CD4-positive, alpha-beta T cell (primary cell): ENCODE results near the gene GUCD1. TPM values are rescaled to one million over a fixed set of nuclear protein-coding genes. Genes with fewer than 3 reads are reported as not detected.

ENCODE experiments used
- ATAC-seq: fragments of 200-7000 bp; cut with Tn5 transposase; one replicate; pipeline ENCODE4 v1.10.0; 2022; ENCODE audit warnings: mild to moderate bottlenecking; ENCODE audit not compliant: poor library complexity
- CTCF ChIA-PET: fragments of 350-600 bp; sonication (Branson Sonifier 250); formaldehyde crosslinking; loops from one replicate; lab custom pipeline; 2021; ENCODE audit warnings: antibody characterized with exemption, inconsistent platforms; lab: Charles Lee
- POLR2A ChIA-PET: fragments of 350-600 bp; sonication (Branson Sonifier 250); formaldehyde crosslinking; loops from one replicate; lab custom pipeline; 2021; ENCODE audit warnings: antibody characterized with exemption, inconsistent platforms; lab: Charles Lee
- DNase-seq, 14 experiments: peaks; one replicate each; pipeline ENCODE4 v3.0.0-alpha.2; 2013 to 2020; ENCODE audit warnings: mixed read lengths in 2 of 14
- H3K27ac ChIP-seq, 2 donors: one replicate each; pipeline versions ENCODE4 v1.5.1 to v1.7.0; 2013; ENCODE audit warnings: low read length in 2 of 2, low read depth in 1 of 2, mild to moderate bottlenecking in 1 of 2
- H3K27me3 ChIP-seq, 2 experiments: 1 replicate in 1 of 2; 2 replicates in 1 of 2; pipeline versions ENCODE4 v1.6.1 to v1.7.0; 2013; ENCODE audit warnings: low read length in 2 of 2, control low read depth in 1 of 2, mild to moderate bottlenecking in 1 of 2, moderate library complexity in 1 of 2; ENCODE audit not compliant: insufficient read depth in 2 of 2, control insufficient read depth in 1 of 2
- H3K36me3 ChIP-seq: one replicate; pipeline ENCODE4 v1.6.1; 2013; ENCODE audit warnings: low read length, control low read depth; ENCODE audit not compliant: insufficient read depth
- H3K4me1 ChIP-seq: one replicate; pipeline ENCODE4 v1.6.1; 2013; ENCODE audit warnings: low read length, control low read depth; ENCODE audit not compliant: insufficient read depth
- H3K4me3 ChIP-seq: one replicate; pipeline ENCODE4 v1.5.1; 2013; ENCODE audit warnings: mild to moderate bottlenecking, low read length, moderate library complexity
- H3K9me3 ChIP-seq, 2 experiments: 1 replicate in 1 of 2; 2 replicates in 1 of 2; pipeline versions ENCODE4 v1.6.1 to v1.7.0; 2013; ENCODE audit warnings: low read length in 2 of 2, mild to moderate bottlenecking in 2 of 2, control low read depth in 1 of 2, moderate library complexity in 1 of 2; ENCODE audit not compliant: control insufficient read depth in 1 of 2, insufficient read depth in 1 of 2
- H3K27ac Mint-ChIP-seq: one replicate; pipeline ENCODE4 v1.8.0; 2020; ENCODE audit warnings: mixed read lengths
- H3K27me3 Mint-ChIP-seq: one replicate; pipeline ENCODE4 v1.8.0; 2021; ENCODE audit warnings: mixed read lengths
- H3K36me3 Mint-ChIP-seq: one replicate; pipeline ENCODE4 v1.8.0; 2021; ENCODE audit warnings: low read depth, mixed read lengths
- H3K4me1 Mint-ChIP-seq: one replicate; pipeline ENCODE4 v1.8.0; 2021; ENCODE audit warnings: low read depth, mixed read lengths
- H3K4me3 Mint-ChIP-seq: one replicate; pipeline ENCODE4 v1.8.0; 2020; ENCODE audit warnings: mild to moderate bottlenecking, mixed read lengths
- H3K9me3 Mint-ChIP-seq: one replicate; pipeline ENCODE4 v1.8.0; 2020; ENCODE audit warnings: mixed read lengths
- CTCF ChIP-seq: fragments of 200-600 bp; IDR thresholded peaks from one replicate; pipeline ENCODE4 v1.8.0; 2022; ENCODE audit warnings: antibody characterized with exemption, mild to moderate bottlenecking
- intact Hi-C, 2 experiments: fragments of 100-400 bp; cut with DNase I in 1 of 2; cut with micrococcal nuclease in 1 of 2; formaldehyde crosslinking; loops; one replicate each; pipeline versions ENCODE4 v1.15.1 to v1.9.0; 2023 to 2025; cut with DNase I, micrococcal nuclease
- total RNA-seq, 174 experiments: library from RNA in 2 of 174; stranded (reverse) in 2 of 174; gene quantifications; one replicate each; pipeline ENCODE4 v1.2.3 and lab custom pipeline; 2021 to 2026

GUCD1 gene
- total RNA-seq, 2 experiments from 2014 or later, result 60.9 to 68.3 TPM

- H3K4me3 ChIP-seq, result no peak overlapping the region
- no peaks in the 10 kb centered on the region for H3K9me3 ChIP-seq
- DNase-seq, result no peak
- Mint-ChIP-seq H3K9me3 (no peaks in the 10 kb centered on the region), H3K27ac (no peak overlapping the region), H3K4me1 (no peaks in the 10 kb centered on the region), H3K4me3 (no peak overlapping the region), H3K36me3 (no peaks in the 10 kb centered on the region), H3K27me3 (no peaks in the 10 kb centered on the region)
- no peak for ATAC-seq
- H3K4me1 ChIP-seq, result peaks cover 6% of the 10 kb centered on the region
- no peak overlapping the region for H3K27ac ChIP-seq
- POLR2A ChIA-PET, result no interaction called here
- peaks cover 0 to 4% of the 10 kb centered on the region in 2 experiments for H3K27me3 ChIP-seq
- intact Hi-C loops, result no loop called here
- CTCF ChIA-PET, result interaction anchor here (1.1 kb wide), 1 partner anchor 15 kb away, joined by 3 read pairs; no protein-coding TSS in a partner anchor
- TF ChIP-seq CTCF, result no peak
- no peaks in the 10 kb centered on the region for H3K36me3 ChIP-seq
These were observed 36.7 kb downstream of the GUCD1 start for GRCh38 chr22:24518228-24518627.

- POLR2A ChIA-PET, result interaction anchor here (0.6 kb wide), 1 partner anchor 174 kb away, joined by 5 read pairs; no protein-coding TSS in a partner anchor
These were observed 37.5 kb downstream of the GUCD1 start for GRCh38 chr22:24517446-24517845.

GRCh38 chr22:24516301-24516737 lies 38.6 kb downstream of the GUCD1 start:
- Mint-ChIP-seq H3K4me3 (no peak overlapping the region), H3K9me3 (no peaks in the 10 kb centered on the region), H3K4me1 (no peaks in the 10 kb centered on the region), H3K27me3 (no peaks in the 10 kb centered on the region), H3K27ac (no peak overlapping the region), H3K36me3 (no peaks in the 10 kb centered on the region)
- no peak for TF ChIP-seq CTCF
- POLR2A ChIA-PET, result no interaction called here
- peak in 2 of 14 experiments; percentile 50 to 56 for DNase-seq
- Histone ChIP-seq H3K9me3 (no peaks in the 10 kb centered on the region), H3K4me1 (no peaks in the 10 kb centered on the region), H3K4me3 (no peak overlapping the region), H3K27me3 (peaks cover 0 to 4% of the 10 kb centered on the region in 2 experiments), H3K27ac (no peak overlapping the region), H3K36me3 (no peaks in the 10 kb centered on the region)
- ATAC-seq, result no peak
- CTCF ChIA-PET, result no interaction called here
- intact Hi-C loops, result no loop called here

More at GRCh38 chr22:24517446-24517845, 37.5 kb downstream of the GUCD1 start:
- Mint-ChIP-seq H3K4me1 (no peaks in the 10 kb centered on the region), H3K36me3 (no peaks in the 10 kb centered on the region), H3K27me3 (no peaks in the 10 kb centered on the region), H3K4me3 (no peak overlapping the region), H3K9me3 (no peaks in the 10 kb centered on the region), H3K27ac (no peak overlapping the region)
- DNase-seq (no peak), ATAC-seq (no peak)
- TF ChIP-seq CTCF, result no peak
- Histone ChIP-seq H3K9me3 (no peaks in the 10 kb centered on the region), H3K4me1 (peaks cover 6% of the 10 kb centered on the region), H3K27me3 (peaks cover 0 to 4% of the 10 kb centered on the region in 2 experiments), H3K4me3 (no peak overlapping the region), H3K27ac (no peak overlapping the region), H3K36me3 (no peaks in the 10 kb centered on the region)
- CTCF ChIA-PET, result interaction anchor here (1.1 kb wide), 1 partner anchor 15 kb away, joined by 3 read pairs; no protein-coding TSS in a partner anchor
- intact Hi-C loops, result no loop called here
